Stimulated activated effector memory CD8-positive, alpha-beta T cell treated with anti-CD3 and anti-CD28 coated beads, Interleukin-12 subunit alpha, Interleukin-12 subunit beta, amount 100 ng/mL, for 72 hours (primary cell): ENCODE data around the gene RNF144A.

Experiments
- ATAC-seq: fragments of 150-1000 bp; cut with Tn5 transposase; 2 replicates; pipeline ENCODE4 v1.10.0; 2021
- DNase-seq, 2 donors: peaks; one replicate each; pipeline ENCODE4 v3.0.0; 2021 to 2022; ENCODE audit warnings: low spot score in 2 of 2
- H3K27ac Mint-ChIP-seq: one replicate; pipeline ENCODE4 v1.8.0; 2022; ENCODE audit warnings: mild to moderate bottlenecking, mixed read lengths
- H3K36me3 Mint-ChIP-seq: one replicate; pipeline ENCODE4 v1.8.0; 2022; ENCODE audit warnings: mild to moderate bottlenecking, mixed read lengths
- H3K4me1 Mint-ChIP-seq: one replicate; pipeline ENCODE4 v1.8.0; 2022; ENCODE audit warnings: mixed read lengths
- H3K4me3 Mint-ChIP-seq: one replicate; pipeline ENCODE4 v1.8.0; 2022; ENCODE audit warnings: mild to moderate bottlenecking, mixed read lengths
- H3K9me3 Mint-ChIP-seq: one replicate; pipeline ENCODE4 v1.8.0; 2022; ENCODE audit warnings: mixed read lengths

The RNF144A gene

DNA sequence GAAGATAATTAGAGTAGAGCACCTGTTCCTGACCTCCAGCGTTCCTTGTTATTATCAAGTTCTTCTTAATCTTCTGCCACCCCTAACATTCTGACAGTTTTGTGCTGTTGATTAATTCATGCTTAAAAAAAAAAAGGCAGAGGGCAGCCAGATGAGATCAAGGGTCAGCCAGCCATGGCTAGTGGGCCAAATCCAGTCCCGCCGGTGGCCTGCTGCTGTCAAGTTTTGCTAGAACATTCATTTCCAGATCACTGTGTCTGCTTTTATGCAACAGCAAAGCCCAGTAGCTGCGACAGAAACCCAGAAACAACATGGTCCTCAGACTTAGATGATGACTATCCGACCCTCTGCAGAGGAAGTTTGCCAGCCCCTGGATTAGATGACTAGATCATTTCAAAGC, 101.6 kb downstream of the RNF144A start:
- no peak overlapping the region for H3K27ac Mint-ChIP-seq
- H3K4me3 Mint-ChIP-seq = no peak overlapping the region
- no peak for ATAC-seq
- no peaks in the 10 kb centered on the region for H3K9me3 Mint-ChIP-seq
- peaks cover 11% of the 10 kb centered on the region for H3K4me1 Mint-ChIP-seq
- no peak for DNase-seq
- peaks cover 42% of the 10 kb centered on the region for H3K36me3 Mint-ChIP-seq

DNA sequence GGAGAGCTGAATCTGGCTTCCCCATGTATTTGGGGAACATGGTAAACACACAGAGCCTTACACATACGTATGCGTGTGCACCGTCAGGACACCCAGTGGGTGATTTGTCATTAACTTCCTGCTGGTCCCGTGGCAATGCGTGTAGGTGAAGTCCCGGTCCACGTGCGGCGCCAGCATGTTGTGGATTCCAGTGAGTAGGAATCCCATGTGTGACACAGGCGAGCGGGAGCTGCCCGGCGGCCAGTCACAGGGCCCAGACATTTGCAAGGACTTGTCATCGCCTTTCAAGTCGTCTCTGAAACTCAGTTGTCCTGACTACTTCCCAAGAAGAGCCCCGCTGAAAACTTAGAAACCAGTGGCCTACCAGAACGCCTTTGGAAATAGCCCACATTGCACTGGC, 102.0 kb downstream of the RNF144A start:
- no peak overlapping the region for H3K27ac Mint-ChIP-seq
- no peak for ATAC-seq
- H3K4me3 Mint-ChIP-seq = no peak overlapping the region

DNA sequence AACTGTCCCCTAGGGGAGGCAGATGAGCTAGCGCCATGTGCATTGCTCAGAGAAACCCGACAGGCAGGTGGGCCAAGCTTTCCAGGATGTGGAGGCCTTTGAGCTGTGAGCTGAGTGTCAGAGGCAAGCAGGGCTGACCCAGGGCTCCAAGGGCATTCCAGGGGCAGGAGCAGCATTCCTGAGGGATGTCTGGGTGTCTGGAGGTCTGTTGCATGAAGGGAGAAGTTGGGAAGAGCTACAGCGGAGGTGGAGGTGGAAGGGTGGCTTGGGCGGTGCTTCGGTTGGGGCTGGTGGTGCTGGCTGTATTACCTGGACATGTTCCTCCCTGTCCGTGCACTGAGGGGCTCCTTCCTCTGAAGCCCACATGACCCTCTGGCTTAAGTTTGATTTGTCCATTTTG, 102.8 kb downstream of the RNF144A start:
- Mint-ChIP-seq H3K27ac (no peak overlapping the region), H3K4me1 (no peaks in the 10 kb centered on the region), H3K9me3 (no peaks in the 10 kb centered on the region), H3K36me3 (peaks cover 48% of the 10 kb centered on the region), H3K4me3 (no peak overlapping the region)
- ATAC-seq = no peak
- no peak for DNase-seq

More for the DNA sequence above, 102.0 kb downstream of the RNF144A start:
- no peak for DNase-seq
- Mint-ChIP-seq H3K9me3 (no peaks in the 10 kb centered on the region), H3K36me3 (peaks cover 46% of the 10 kb centered on the region), H3K4me1 (peaks cover 7% of the 10 kb centered on the region)

DNA sequence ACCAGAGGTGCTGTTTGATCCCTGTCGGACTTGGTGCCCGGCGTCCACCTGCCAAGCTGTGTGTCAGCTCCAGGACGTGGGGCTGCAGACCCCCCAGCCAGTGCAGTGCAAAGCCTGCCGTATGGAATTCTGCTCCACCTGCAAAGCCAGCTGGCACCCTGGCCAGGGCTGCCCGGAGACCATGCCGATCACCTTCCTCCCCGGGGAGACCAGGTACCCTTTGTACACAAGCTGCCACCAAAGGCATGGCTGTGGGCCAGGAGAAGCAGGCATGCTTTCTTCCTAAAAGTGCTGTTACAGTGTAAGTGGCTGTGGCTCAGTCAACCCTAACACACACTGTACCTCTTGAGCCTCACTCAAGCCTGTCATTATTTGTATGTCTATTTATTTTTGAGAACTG, 103.3 kb downstream of the RNF144A start:
- no peak for DNase-seq
- no peak overlapping the region for H3K27ac Mint-ChIP-seq
- H3K4me3 Mint-ChIP-seq = no peak overlapping the region
- no peaks in the 10 kb centered on the region for H3K9me3 Mint-ChIP-seq
- H3K4me1 Mint-ChIP-seq = no peaks in the 10 kb centered on the region
- no peak for ATAC-seq
- H3K36me3 Mint-ChIP-seq = peaks cover 50% of the 10 kb centered on the region

DNA sequence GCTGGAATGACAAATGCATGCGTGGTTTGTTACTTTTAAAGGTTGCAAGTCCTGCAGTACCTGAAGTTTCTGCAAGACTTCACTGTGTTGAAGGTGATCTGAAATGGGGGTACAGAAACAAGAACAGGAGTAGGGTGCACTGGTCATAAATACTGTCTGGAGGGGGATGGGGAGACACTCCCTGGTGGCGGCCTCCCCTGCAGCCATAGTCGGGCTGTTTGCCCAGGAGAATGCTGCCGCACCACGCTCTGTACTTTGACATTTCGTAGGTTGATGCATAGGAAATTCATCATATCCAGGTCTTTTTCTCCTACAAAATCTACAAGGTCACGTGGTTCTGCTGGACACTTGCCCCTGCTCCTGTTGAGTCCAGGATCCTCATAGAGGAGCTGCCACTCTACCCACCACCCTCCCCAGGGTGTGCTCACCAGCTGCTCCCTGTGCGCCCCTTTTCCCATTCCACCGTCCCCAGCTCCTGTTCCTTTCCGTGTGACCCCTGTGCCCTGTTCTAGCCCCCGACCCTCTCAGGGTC, 103.8 kb downstream of the RNF144A start:
- Mint-ChIP-seq H3K4me1 (no peaks in the 10 kb centered on the region), H3K36me3 (peaks cover 50% of the 10 kb centered on the region), H3K27ac (peak overlapping the region; percentile 56), H3K9me3 (no peaks in the 10 kb centered on the region), H3K4me3 (no peak overlapping the region)
- no peak for ATAC-seq
- DNase-seq = no peak

DNA sequence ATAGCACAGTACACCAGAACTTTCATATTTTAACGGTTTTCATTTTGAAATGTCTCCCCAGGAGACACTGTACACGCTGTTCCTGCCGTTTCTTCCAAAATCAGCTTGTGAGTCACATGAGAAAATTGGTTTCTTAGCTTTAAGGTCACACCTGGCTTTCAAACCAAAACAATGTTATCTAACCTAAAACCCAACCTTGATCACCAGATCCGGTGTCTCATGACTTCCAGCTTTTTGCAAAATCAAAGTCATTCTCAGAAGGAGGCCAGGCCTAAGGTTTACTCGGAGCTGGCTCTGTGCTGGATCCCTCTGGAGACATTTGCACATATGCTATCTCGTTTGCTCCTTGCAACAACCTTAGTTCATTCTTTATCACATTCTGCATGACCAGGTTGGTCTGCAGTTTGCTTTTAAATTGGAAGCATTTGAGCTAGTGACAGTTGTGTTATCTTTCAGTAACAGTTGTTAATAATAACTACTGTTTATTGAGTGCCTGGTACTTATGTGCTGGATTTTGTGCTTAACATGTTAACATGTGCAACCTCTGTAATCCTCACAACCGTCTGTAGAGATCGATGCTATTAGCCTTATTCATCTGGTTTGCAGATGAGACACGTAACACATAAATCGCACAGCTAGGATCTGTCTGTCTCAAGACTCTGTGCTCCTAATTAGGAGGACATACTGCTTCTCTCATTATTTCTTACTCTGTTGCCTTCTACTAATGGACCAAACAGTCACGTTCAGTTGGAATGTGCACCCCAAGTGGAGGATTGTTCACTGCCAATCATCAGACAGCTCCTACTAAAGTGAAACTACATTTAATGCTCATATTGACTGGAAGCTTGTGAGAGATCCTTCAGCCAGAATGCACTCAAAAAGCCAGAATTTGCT, 105.5 kb downstream of the RNF144A start:
- H3K27ac Mint-ChIP-seq = peak overlapping the region; percentile 56
- H3K4me1 Mint-ChIP-seq = no peaks in the 10 kb centered on the region
- no peaks in the 10 kb centered on the region for H3K9me3 Mint-ChIP-seq
- H3K36me3 Mint-ChIP-seq = peaks cover 67% of the 10 kb centered on the region
- no peak for ATAC-seq
- no peak overlapping the region for H3K4me3 Mint-ChIP-seq
- no peak for DNase-seq

DNA sequence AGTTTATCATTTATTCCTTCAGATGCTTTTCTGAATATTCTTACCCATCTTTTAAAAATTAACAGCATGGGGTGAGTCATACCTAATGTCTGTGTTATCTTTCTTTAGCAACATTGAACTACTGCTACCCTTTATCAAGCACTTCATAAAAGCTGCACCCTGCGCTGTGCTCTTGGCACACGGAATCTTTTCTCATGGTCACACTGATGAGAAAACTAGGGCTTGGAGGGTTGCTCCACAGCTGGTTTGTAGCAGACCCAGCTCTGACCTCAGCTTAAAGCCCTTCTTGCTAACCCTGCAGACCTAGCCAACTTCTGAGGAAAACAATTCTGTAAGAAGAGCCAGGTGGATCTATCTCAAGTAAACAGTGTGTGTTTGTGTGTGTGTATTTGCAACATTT, 106.3 kb downstream of the RNF144A start:
- no peak for DNase-seq
- H3K4me3 Mint-ChIP-seq = no peak overlapping the region
- no peaks in the 10 kb centered on the region for H3K9me3 Mint-ChIP-seq
- no peaks in the 10 kb centered on the region for H3K4me1 Mint-ChIP-seq
- no peak for ATAC-seq
- H3K27ac Mint-ChIP-seq = no peak overlapping the region
- peaks cover 65% of the 10 kb centered on the region for H3K36me3 Mint-ChIP-seq

DNA sequence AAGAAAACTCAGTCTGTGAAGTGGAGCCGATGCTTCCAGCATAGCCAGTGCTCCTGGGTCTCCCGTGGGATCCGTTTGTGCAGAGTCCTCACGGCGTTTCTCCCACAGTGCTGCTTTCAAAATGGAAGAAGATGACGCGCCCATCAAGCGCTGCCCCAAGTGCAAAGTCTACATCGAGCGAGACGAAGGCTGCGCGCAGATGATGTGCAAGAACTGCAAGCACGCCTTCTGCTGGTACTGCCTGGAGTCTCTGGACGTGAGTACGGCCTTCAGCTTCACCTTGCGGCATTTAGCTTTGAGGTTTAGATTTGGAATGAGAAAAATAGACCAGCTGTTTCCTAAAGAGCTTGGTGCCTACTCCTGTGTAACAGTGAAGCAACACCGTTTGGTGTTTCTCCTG, 107.0 kb downstream of the RNF144A start:
- H3K4me3 Mint-ChIP-seq = no peak overlapping the region
- H3K27ac Mint-ChIP-seq = no peak overlapping the region
- peaks cover 65% of the 10 kb centered on the region for H3K36me3 Mint-ChIP-seq
- no peaks in the 10 kb centered on the region for H3K4me1 Mint-ChIP-seq
- no peak for DNase-seq
- ATAC-seq = no peak
- H3K9me3 Mint-ChIP-seq = no peaks in the 10 kb centered on the region

DNA sequence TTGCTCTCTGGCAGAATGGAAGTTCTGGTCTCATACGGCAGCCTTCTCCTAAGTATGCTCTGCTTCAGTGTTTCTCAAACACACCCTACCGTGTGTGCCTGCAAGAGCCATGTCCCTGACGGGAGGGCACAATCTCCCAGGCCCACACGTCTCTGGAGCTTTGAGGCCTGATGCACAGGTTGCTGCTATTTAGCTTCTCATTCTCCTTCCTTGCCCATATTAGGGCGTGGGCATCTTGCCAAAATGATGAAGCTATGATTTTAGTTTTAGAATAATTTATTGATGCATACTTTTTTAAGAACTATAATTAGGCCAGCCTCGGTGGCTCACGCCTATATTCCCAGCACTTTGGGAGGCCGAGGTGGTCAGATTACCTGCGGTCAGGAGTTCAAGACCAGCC, 107.9 kb downstream of the RNF144A start:
- no peaks in the 10 kb centered on the region for H3K9me3 Mint-ChIP-seq
- peaks cover 64% of the 10 kb centered on the region for H3K36me3 Mint-ChIP-seq
- no peak for ATAC-seq
- no peaks in the 10 kb centered on the region for H3K4me1 Mint-ChIP-seq
- H3K27ac Mint-ChIP-seq = no peak overlapping the region
- DNase-seq = no peak
- no peak overlapping the region for H3K4me3 Mint-ChIP-seq

DNA sequence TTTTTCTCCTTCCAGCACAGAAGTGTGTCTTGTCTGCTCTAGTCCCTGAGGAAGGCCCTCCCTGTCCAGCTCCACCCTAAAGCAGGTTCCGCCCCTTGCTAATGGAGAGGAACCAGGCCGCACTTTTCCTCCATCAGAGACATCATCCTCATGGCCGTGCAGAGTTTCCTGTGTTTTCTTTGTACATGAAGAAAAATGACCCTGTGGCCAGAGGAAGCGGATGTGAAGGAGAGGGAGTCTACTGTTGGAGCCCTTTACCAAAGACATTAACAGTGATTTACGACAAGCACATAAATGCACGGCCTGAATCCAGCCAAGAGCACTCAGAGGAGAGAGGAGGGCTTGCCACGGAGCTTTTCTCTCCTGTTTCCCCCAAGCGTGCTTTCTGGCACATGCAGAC, 109.5 kb downstream of the RNF144A start:
- Mint-ChIP-seq H3K4me3 (no peak overlapping the region), H3K27ac (peak overlapping the region; percentile 32), H3K9me3 (no peaks in the 10 kb centered on the region), H3K4me1 (peaks cover 14% of the 10 kb centered on the region), H3K36me3 (peaks cover 63% of the 10 kb centered on the region)
- ATAC-seq (no peak), DNase-seq (no peak)

DNA sequence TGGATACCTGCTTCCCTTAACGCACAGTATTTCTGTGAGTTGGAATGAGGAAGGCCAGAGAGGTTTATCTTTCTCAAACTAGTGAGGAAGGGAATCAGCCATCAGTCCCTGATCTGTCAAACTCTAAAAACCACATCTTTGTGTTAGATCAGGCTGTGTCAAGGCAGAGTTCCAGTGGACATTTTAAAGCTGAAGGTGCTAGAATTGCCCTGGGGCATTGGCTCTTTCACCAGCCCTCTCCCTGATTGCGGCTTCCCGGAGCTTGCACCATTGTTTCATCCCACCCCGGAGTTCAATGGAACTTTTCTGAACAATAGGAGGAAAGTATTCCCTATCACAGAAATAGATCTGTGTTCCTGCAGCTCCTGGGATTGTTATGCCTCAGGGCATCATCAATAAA, 110.2 kb downstream of the RNF144A start:
- Mint-ChIP-seq H3K4me1 (peaks cover 16% of the 10 kb centered on the region), H3K9me3 (no peaks in the 10 kb centered on the region), H3K36me3 (peaks cover 59% of the 10 kb centered on the region), H3K4me3 (no peak overlapping the region), H3K27ac (peak overlapping the region; percentile 32)
- DNase-seq (no peak), ATAC-seq (no peak)

DNA sequence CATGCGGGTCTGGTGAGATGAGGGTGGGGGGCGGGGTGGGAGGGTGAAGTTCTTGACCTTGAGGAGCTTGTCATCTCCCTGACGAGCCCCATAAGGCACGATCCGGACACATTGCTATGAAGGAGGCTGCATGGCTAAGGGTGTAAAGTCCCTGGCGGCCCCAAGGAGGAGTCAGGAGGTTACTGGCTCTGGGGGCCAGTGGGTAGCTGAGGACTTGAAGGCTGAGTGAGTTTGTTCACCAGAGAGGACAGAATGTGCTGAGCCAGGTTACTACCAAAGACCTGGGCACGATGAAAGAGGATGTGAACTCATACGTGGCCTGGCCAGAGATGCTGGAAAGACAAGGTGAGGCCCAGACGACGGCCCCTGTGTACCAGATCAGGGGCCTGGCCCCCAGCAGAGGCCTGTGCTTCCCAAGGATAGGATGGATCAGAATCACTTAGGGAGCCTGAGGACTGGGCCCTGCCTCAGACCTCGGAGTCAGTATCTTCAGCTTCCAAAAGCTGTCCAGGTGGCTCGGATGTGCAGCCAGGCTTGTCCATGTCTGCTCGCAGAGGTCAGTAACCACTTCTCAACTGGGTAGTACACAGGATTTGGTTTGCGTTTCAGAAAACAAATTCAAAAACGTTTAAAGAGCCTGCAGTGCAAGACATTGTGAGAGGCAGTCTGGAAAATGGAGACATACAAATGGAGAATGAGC, 110.9 kb downstream of the RNF144A start:
- Mint-ChIP-seq H3K4me3 (no peak overlapping the region), H3K36me3 (peaks cover 56% of the 10 kb centered on the region), H3K27ac (peak overlapping the region; percentile 32), H3K9me3 (no peaks in the 10 kb centered on the region), H3K4me1 (peaks cover 16% of the 10 kb centered on the region)
- ATAC-seq (no peak), DNase-seq (no peak)

DNA sequence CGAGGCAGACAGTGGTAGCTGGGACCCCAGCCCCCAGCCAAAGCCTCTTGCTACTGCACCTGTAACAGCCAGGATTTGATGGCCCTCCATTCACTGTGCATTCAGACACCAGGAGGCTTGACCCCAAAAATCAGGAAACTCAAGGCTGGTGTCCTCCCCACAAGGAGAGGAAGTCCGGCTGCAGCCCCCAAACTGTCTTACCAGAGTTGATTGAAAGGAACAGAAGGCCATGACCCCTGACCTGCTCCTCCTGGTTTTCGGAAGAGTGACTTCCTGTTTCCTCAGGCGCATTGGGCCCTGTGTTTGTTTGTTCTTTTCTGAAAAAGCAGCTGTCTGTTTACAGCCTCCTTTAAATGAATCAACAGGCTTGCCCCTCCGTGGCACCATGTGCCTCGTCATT, 111.6 kb downstream of the RNF144A start:
- Mint-ChIP-seq H3K9me3 (no peaks in the 10 kb centered on the region), H3K4me3 (no peak overlapping the region), H3K36me3 (peaks cover 56% of the 10 kb centered on the region), H3K4me1 (peaks cover 22% of the 10 kb centered on the region), H3K27ac (no peak overlapping the region)
- no peak for DNase-seq
- ATAC-seq = no peak

DNA sequence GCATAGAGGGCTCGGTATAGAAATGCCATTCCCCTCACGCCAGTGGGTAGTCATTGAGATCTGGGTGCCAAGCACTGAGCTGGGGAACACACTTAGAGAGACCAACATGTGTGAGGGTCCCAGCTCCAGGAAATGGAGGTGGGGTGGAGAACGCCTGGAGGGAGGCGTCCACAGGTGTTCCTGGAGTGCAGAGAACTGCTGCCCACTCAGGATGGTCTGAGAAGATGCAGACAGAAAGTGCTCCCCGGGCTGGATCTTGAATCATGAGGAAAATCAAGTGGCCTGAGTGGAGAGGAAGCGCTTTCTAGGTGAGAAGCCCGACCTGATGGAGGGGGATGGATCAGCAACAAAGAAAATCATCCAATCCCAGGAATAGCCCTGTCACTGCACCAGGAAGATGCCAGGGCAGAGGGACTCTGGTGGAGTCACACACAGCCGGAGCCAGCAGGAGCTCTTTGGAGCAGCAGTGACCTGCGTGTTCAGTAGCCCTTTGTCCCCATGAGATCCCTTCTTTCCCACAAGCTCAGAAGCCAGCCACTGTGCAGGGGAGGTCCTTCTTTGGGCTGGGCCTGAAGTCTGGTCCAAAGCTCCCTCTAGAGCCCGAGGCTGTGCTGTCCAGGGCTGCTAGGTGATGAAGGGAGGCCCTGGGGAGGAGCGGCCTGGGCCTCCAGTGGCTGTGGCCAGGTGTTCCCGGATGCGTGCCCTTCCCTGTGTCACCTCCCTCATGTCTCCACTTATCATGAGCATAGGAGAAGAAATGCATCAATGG, 112.3 kb downstream of the RNF144A start:
- H3K9me3 Mint-ChIP-seq = no peaks in the 10 kb centered on the region
- H3K4me3 Mint-ChIP-seq = no peak overlapping the region
- H3K27ac Mint-ChIP-seq = no peak overlapping the region
- no peak for DNase-seq
- ATAC-seq = no peak
- peaks cover 56% of the 10 kb centered on the region for H3K36me3 Mint-ChIP-seq
- peaks cover 22% of the 10 kb centered on the region for H3K4me1 Mint-ChIP-seq

DNA sequence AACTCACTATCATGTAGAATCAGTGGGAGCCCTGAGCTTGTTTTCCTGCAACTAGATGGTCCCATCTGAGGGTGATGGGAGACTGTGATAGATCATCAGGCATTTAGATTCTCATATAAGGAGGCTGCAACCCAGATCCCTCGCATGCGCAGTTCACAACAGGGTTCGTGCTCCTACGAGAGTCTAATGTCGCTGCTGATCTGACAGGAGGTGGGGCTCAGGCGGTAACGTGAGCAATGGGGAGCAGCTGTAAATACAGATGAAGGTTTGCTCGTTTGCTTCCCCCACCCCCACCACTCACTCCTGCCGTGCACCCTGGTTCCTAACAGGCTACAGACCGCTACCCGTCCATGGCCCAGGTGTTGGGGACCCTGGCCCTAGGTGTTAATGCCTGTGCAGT, 113.6 kb downstream of the RNF144A start:
- Mint-ChIP-seq H3K4me3 (no peak overlapping the region), H3K9me3 (no peaks in the 10 kb centered on the region), H3K27ac (peak overlapping the region; percentile 56), H3K36me3 (peaks cover 56% of the 10 kb centered on the region), H3K4me1 (peaks cover 22% of the 10 kb centered on the region)
- no peak for DNase-seq
- ATAC-seq = no peak
